GM12878 (cell line): ENCODE measurements around the gene DRC1. TPM values are rescaled to one million over a fixed set of nuclear protein-coding genes. Genes with fewer than 3 reads are reported as not detected.
"Not testable (repeated sequence)": the region's sequence is repeated elsewhere in the genome, so short reads cannot be mapped to it uniquely, and the experiment has no call there.

Experiments used
- ATAC-seq: fragments of 200-7000 bp; cut with Tn5 transposase; 3 replicates; pipeline ENCODE4 v1.9.1; 2020; ENCODE audit warnings: mild to moderate bottlenecking, moderate library complexity
- BruUV-seq: library from RNA; stranded (reverse); fragments of 400-500 nt; replicated peaks from 2 replicates; lab custom pipeline; 2021; lab: Mats Ljungman, UMichigan
- CTCF ChIA-PET: fragments of 300-600 bp; sonication (Branson Sonifier 250); formaldehyde crosslinking; extraction: SDS; loops from one replicate; lab custom pipeline; 2021; ENCODE audit warnings: inconsistent platforms; lab: Yijun Ruan, JAX
- POLR2A ChIA-PET: fragments of 350-600 bp; formaldehyde crosslinking; extraction: SDS; loops from one replicate; lab custom pipeline; 2021; ENCODE audit warnings: inconsistent platforms; lab: Charles Lee
- RAD21 ChIA-PET: fragments of 300-600 bp; sonication (Branson Sonifier 250); formaldehyde crosslinking; loops from one replicate; lab custom pipeline; 2023; ENCODE audit warnings: antibody characterized with exemption; ENCODE audit not compliant: unreplicated experiment; lab: Charles Lee
- SMC1A ChIA-PET: fragments of 300-600 bp; sonication (Branson Sonifier 250); formaldehyde crosslinking; loops from one replicate; lab custom pipeline; 2023; ENCODE audit not compliant: unreplicated experiment, uncharacterized antibody; lab: Charles Lee
- DNase-seq: peaks from one replicate; pipeline ENCODE4 v3.0.0-alpha.2; 2011; ENCODE audit warnings: low read depth, low spot score
- FAIRE-seq: peaks from 3 replicates; lab custom pipeline; 2011; peaks lifted over from hg19 to GRCh38; lab: Jason Lieb, UNC
- H2AFZ ChIP-seq: 2 replicates; pipeline ENCODE4 v1.6.0; 2011; ENCODE audit warnings: low read depth, low read length, control low read depth; ENCODE audit not compliant: control insufficient read depth
- H3K27ac ChIP-seq: 2 replicates; pipeline ENCODE4 v1.5.1; 2011; ENCODE audit warnings: control low read depth; ENCODE audit not compliant: control insufficient read depth, insufficient read depth
- H3K27me3 ChIP-seq, 2 experiments: replicated peaks in 1 of 2; 2 replicates each; pipeline versions ENCODE4 v1.6.0 to v1.6.1; 2011; ENCODE audit warnings: low read length in 1 of 2; ENCODE audit not compliant: control insufficient read depth in 2 of 2, insufficient read depth in 2 of 2
- H3K36me3 ChIP-seq, 2 experiments: 2 replicates each; pipeline ENCODE4 v1.5.1; 2011; ENCODE audit warnings: low read length in 1 of 2; ENCODE audit not compliant: control insufficient read depth in 2 of 2, insufficient read depth in 2 of 2
- H3K4me1 ChIP-seq: 2 replicates; pipeline ENCODE4 v1.6.1; 2011; ENCODE audit warnings: mild to moderate bottlenecking, low read length, moderate library complexity, mixed read lengths; ENCODE audit not compliant: control insufficient read depth, insufficient read depth
- H3K4me2 ChIP-seq: 2 replicates; pipeline ENCODE4 v1.6.0; 2011; ENCODE audit warnings: control low read depth; ENCODE audit not compliant: control insufficient read depth, insufficient read depth
- H3K4me3 ChIP-seq: fragments of 200-600 bp; sonication (generic); 2 replicates; pipeline ENCODE4 v1.5.1; 2016
- H3K79me2 ChIP-seq: 2 replicates; pipeline ENCODE4 v1.6.0; 2011; ENCODE audit warnings: low read length; ENCODE audit not compliant: control insufficient read depth, insufficient read depth
- H3K9ac ChIP-seq: 2 replicates; pipeline ENCODE4 v1.8.0; 2011; ENCODE audit warnings: low read length, control low read depth, mixed read lengths; ENCODE audit not compliant: control insufficient read depth, insufficient read depth
- H3K9me3 ChIP-seq: replicated peaks from 3 replicates; pipeline ENCODE4 v1.5.1; 2011; ENCODE audit warnings: mild to moderate bottlenecking, low read length; ENCODE audit not compliant: control insufficient read depth, insufficient read depth
- H4K20me1 ChIP-seq: 2 replicates; pipeline ENCODE4 v1.6.0; 2011; ENCODE audit not compliant: control insufficient read depth, insufficient read depth
- KDM1A ChIP-seq: fragments of 200-600 bp; sonication (generic); IDR thresholded peaks from 2 replicates; pipeline ENCODE4 v1.6.1; 2016; ENCODE audit warnings: borderline replicate concordance
- ZNF207 ChIP-seq: fragments of 450-650 bp; IDR thresholded peaks from 2 replicates; pipeline ENCODE4 v1.6.1; 2014; ENCODE audit warnings: antibody characterized with exemption, mild to moderate bottlenecking, borderline replicate concordance
- ZNF24 ChIP-seq: fragments of 450-650 bp; IDR thresholded peaks from 2 replicates; pipeline ENCODE4 v1.6.1; 2017; ENCODE audit warnings: antibody characterized with exemption, mild to moderate bottlenecking
- WGBS: methylation state at CpG from one replicate; pipeline ENCODE4 v1.1.6; 2016; ENCODE audit warnings: low lambda C conversion rate; ENCODE audit not compliant: insufficient replicate concordance, insufficient coverage; ENCODE audit errors: missing lambda C conversion rate; 5-methylcytosine and 5-hydroxymethylcytosine counted together
- in situ Hi-C: fragments of 300-500 bp; cut with MboI; formaldehyde crosslinking; loops from 9 replicates; pipeline ENCODE4 v1.14.3; 2018; ENCODE audit warnings: mixed read lengths
- intact Hi-C: fragments of 100-400 bp; cut with micrococcal nuclease; formaldehyde crosslinking; loops from one replicate; pipeline ENCODE4 v1.14.2; 2022; ENCODE audit not compliant: unreplicated experiment
- polyA plus RNA-seq, 11 experiments: library from polyadenylated mRNA; depleted of rRNA in 4 of 11; unstranded in 6 of 11; stranded (reverse) in 5 of 11; fragments of >200 nt; fragmentation: Nextera tagmentation in 4 of 11; fragmentation: Illumina TruSeq in 1 of 11; extraction: Ambion mirVana in 4 of 11; extraction: Trizol in 1 of 11; gene quantifications; 1 replicate in 1 of 11; 2 replicates in 10 of 11; pipeline versions ENCODE4 v1.2.1 to v1.2.3, GENCODE V29; 2011 to 2016; ENCODE audit warnings: inconsistent platforms in 2 of 11, missing spikeins in 2 of 11, low read depth in 1 of 11
- total RNA-seq, 4 experiments: library from RNA; depleted of rRNA in 3 of 4; stranded (reverse); fragments of >200 nt in 3 of 4; fragmentation: Illumina TruSeq in 1 of 4; extraction: Trizol in 1 of 4; gene quantifications; 2 replicates each; pipeline versions ENCODE4 v1.2.1 to v1.2.3, GENCODE V29; 2013 to 2021
- TF ChIP-seq, protein P1 (sequence below): IDR thresholded peaks from 2 replicates; pipeline ENCODE4 v1.6.1; 2012; ENCODE audit warnings: low read depth, low read length, improper control_type of control experiment

The DRC1 gene
- total and polyA plus RNA-seq, 10 of the 15 experiments (the other 5 are each of a cell fraction or from before 2014, with no cell fraction given): 0.03 TPM; not detected in 9

DNA sequence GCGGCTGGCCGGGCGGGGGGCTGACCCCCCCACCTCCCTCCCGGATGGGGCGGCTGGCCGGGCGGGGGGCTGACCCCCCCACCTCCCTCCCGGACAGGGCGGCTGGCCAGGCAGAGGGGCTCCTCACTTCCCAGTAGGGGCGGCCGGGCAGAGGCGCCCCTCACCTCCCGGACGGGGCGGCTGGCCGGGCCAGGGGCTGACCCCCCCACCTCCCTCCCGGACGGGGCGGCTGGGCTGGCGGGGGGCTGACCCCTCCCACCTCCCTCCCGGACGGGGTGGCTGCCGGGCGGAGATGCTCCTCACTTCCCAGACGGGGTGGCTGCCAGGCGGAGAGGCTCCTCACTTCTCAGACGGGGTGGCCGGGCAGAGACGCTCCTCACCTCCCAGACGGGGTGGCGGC lies 30.8 kb upstream of the DRC1 start:
- DNase-seq, H3K27me3 ChIP-seq, RAD21 ChIA-PET, H3K27ac ChIP-seq, POLR2A ChIA-PET, H3K4me3 ChIP-seq, SMC1A ChIA-PET, H4K20me1 ChIP-seq, CTCF ChIA-PET, H3K9ac ChIP-seq, H2AFZ ChIP-seq, intact Hi-C loops, BruUV-seq, H3K4me1 ChIP-seq, FAIRE-seq, ATAC-seq, H3K79me2 ChIP-seq, H3K4me2 ChIP-seq, H3K9me3 ChIP-seq, in situ Hi-C loops: not testable (repeated sequence)
- WGBS: 98% methylated on average over 8 of the region's 31 CpGs
- H3K36me3 ChIP-seq: peaks cover 0 to 21% of the 10 kb centered on the region in 2 experiments; a peak in 3 of 4 replicates

DNA sequence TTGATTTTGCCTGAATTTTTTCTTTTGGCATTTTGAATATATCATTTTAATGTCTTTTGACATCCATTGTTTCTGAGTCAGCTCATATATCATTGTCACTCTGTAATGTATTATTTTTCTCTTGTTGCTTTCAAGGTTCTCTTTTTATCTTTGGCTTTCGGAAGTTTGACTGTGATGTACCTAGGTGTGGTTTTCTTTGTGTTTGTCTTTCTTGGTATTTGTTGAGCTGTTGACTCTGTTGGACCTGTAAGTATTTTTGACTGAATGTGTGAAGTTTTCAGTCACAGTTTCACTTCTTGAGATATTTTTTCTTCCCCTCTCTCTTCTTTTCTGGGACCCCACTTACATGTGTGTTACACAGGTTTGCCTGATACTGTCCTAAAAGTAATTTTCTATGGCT lies 24.9 kb upstream of the DRC1 start:
- Histone ChIP-seq H3K9me3 (no peaks in the 10 kb centered on the region; the same call in 2 of the 3 replicates), H2AFZ (no peak overlapping the region), H3K9ac (no peak overlapping the region), H3K36me3 (peaks cover 0 to 10% of the 10 kb centered on the region in 2 experiments), H4K20me1 (no peaks in the 10 kb centered on the region), H3K27me3 (no peaks in the 10 kb centered on the region), H3K27ac (no peak overlapping the region), H3K4me3 (no peak overlapping the region), H3K79me2 (no peaks in the 10 kb centered on the region; the same call in 1 of the 2 replicates), H3K4me1 (no peaks in the 10 kb centered on the region; the same call in 1 of the 2 replicates), H3K4me2 (no peak overlapping the region)
- no peak for DNase-seq
- intact Hi-C loops (no loop called here), in situ Hi-C loops (no loop called here)
- ChIA-PET POLR2A (interaction anchor here (1.3 to 1.4 kb wide), 2 partner anchors 30 to 130 kb away, joined by 4 read pairs; partner anchors contain the start of gene ADGRF3), CTCF (no interaction called here), RAD21 (no interaction called here), SMC1A (interaction anchor here (0.7 kb wide), 1 partner anchor 476 kb away, joined by 3 read pairs; no protein-coding TSS in a partner anchor)
- 100% methylated on average over 1 of the region's 1 CpG for WGBS
- no peak; the same call in 2 of the 3 replicates for ATAC-seq
- BruUV-seq: no TSS peak
- TF ChIP-seq KDM1A (no peak), ZNF24 (peak; percentile 16; the same call in 1 of the 2 replicates), ZNF207 (no peak)
- TF ChIP-seq, protein P1, sequence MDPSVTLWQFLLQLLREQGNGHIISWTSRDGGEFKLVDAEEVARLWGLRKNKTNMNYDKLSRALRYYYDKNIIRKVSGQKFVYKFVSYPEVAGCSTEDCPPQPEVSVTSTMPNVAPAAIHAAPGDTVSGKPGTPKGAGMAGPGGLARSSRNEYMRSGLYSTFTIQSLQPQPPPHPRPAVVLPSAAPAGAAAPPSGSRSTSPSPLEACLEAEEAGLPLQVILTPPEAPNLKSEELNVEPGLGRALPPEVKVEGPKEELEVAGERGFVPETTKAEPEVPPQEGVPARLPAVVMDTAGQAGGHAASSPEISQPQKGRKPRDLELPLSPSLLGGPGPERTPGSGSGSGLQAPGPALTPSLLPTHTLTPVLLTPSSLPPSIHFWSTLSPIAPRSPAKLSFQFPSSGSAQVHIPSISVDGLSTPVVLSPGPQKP: no peak
- FAIRE-seq: peak; percentile 31
